GF-D8 (cell line): ENCODE data around the gene ATOH8.
"Not testable (repeated sequence)": the region's sequence is repeated elsewhere in the genome, so short reads cannot be mapped to it uniquely, and the experiment has no call there.

Experiments
- DNase-seq: peaks from one replicate; lab custom pipeline; 2025; lab: John Stamatoyannopoulos, UW

ATOH8 gene

GRCh38 chr2:85828725-85829124 lies 74.9 kb downstream of the ATOH8 start:
- no peak for DNase-seq

- not testable (repeated sequence) for DNase-seq
These were observed 75.6 kb downstream of the ATOH8 start for GRCh38 chr2:85829394-85829793.

GRCh38 chr2:85830645-85831044 lies 76.9 kb downstream of the ATOH8 start:
- no peak for DNase-seq

- DNase-seq: no peak
These were observed 77.9 kb downstream of the ATOH8 start for GRCh38 chr2:85831735-85832134.

GRCh38 chr2:85834466-85834865 lies 80.7 kb downstream of the ATOH8 start:
- DNase-seq: no peak
